IMR-90 (cell line): Measurements from ENCODE around the gene PTGR3. TPM values are rescaled to one million over a fixed set of nuclear protein-coding genes. Genes with fewer than 3 reads are reported as not detected.

Experiments used
- ATAC-seq: fragments of 200-7000 bp; cut with Tn5 transposase; 2 replicates; pipeline ENCODE4 v1.9.1; 2020; ENCODE audit warnings: low read depth, mild to moderate bottlenecking, moderate library complexity
- BruUV-seq: library from RNA; stranded (reverse); fragments of 400-500 nt; replicated peaks from 2 replicates; lab custom pipeline; 2021; lab: Mats Ljungman, UMichigan
- CTCF ChIA-PET: fragments of 300-600 bp; formaldehyde crosslinking; extraction: SDS; loops from one replicate; lab custom pipeline; 2021; ENCODE audit warnings: antibody characterized with exemption; lab: Yijun Ruan, JAX
- POLR2A ChIA-PET: fragments of 300-600 bp; sonication (Branson Sonifier 250); formaldehyde crosslinking; loops from one replicate; lab custom pipeline; 2022; ENCODE audit warnings: antibody characterized with exemption; ENCODE audit not compliant: unreplicated experiment; lab: Charles Lee
- DNase-seq: peaks from one replicate; pipeline ENCODE4 v3.0.0; 2013
- H2AFZ ChIP-seq: replicated peaks from 2 replicates; pipeline ENCODE3; 2013; ENCODE audit warnings: low read length, mild to moderate bottlenecking; ENCODE audit not compliant: poor library complexity
- H2AK5ac ChIP-seq: 2 replicates; pipeline ENCODE4 v1.6.1; 2013; ENCODE audit warnings: low read depth, low read length, inconsistent platforms
- H2AK9ac ChIP-seq: replicated peaks from 2 replicates; pipeline ENCODE3; 2013; ENCODE audit warnings: mild to moderate bottlenecking, low read depth, low read length, moderate library complexity; ENCODE audit not compliant: poor library complexity
- H2BK120ac ChIP-seq: 2 replicates; pipeline ENCODE4 v1.6.1; 2013; ENCODE audit warnings: low read depth, low read length, inconsistent platforms
- H2BK15ac ChIP-seq: 3 replicates; pipeline ENCODE4 v1.6.1; 2013; ENCODE audit warnings: low read depth, low read length, inconsistent platforms
- H2BK20ac ChIP-seq: 2 replicates; pipeline ENCODE4 v1.6.1; 2013; ENCODE audit warnings: low read depth, mild to moderate bottlenecking, inconsistent platforms, low read length, moderate library complexity
- H2BK5ac ChIP-seq: 2 replicates; pipeline ENCODE4 v1.6.1; 2013; ENCODE audit warnings: mild to moderate bottlenecking, low read depth, low read length, inconsistent platforms; ENCODE audit not compliant: poor library complexity, severe bottlenecking
- H3K14ac ChIP-seq: replicated peaks from 2 replicates; pipeline ENCODE4 v1.6.1; 2013; ENCODE audit warnings: low read depth, low read length, inconsistent platforms
- H3K18ac ChIP-seq: 2 replicates; pipeline ENCODE4 v1.6.1; 2013; ENCODE audit warnings: low read depth, low read length, control low read depth
- H3K23ac ChIP-seq: 2 replicates; pipeline ENCODE4 v1.6.1; 2013; ENCODE audit warnings: low read depth, low read length, inconsistent platforms
- H3K27ac ChIP-seq: 2 replicates; pipeline ENCODE4 v1.5.1; 2013; ENCODE audit warnings: mild to moderate bottlenecking, control low read depth, low read length; ENCODE audit not compliant: insufficient read depth
- H3K27me3 ChIP-seq: 2 replicates; pipeline ENCODE4 v1.6.1; 2013; ENCODE audit warnings: low read length; ENCODE audit not compliant: control insufficient read depth, insufficient read depth
- H3K36me3 ChIP-seq: 2 replicates; pipeline ENCODE4 v1.6.1; 2013; ENCODE audit warnings: low read length, mixed read lengths; ENCODE audit not compliant: control insufficient read depth, insufficient read depth
- H3K4ac ChIP-seq: 2 replicates; pipeline ENCODE4 v1.6.1; 2013; ENCODE audit warnings: low read depth, low read length, inconsistent platforms
- H3K4me1 ChIP-seq: 2 replicates; pipeline ENCODE4 v1.6.1; 2013; ENCODE audit warnings: low read length, mixed read lengths; ENCODE audit not compliant: control insufficient read depth, insufficient read depth
- H3K4me2 ChIP-seq: 2 replicates; pipeline ENCODE4 v1.6.1; 2013; ENCODE audit warnings: low read depth, mild to moderate bottlenecking, control low read depth, low read length, moderate library complexity
- H3K4me3 ChIP-seq: 2 replicates; pipeline ENCODE4 v1.5.1; 2013; ENCODE audit warnings: low read depth, mild to moderate bottlenecking, control low read depth, low read length, moderate library complexity; ENCODE audit not compliant: insufficient read depth
- H3K56ac ChIP-seq: 2 replicates; pipeline ENCODE4 v1.6.1; 2013; ENCODE audit warnings: low read length, inconsistent platforms; ENCODE audit not compliant: insufficient read depth; ENCODE audit errors: extremely low read depth
- H3K79me1 ChIP-seq, 2 experiments: 2 replicates each; pipeline ENCODE4 v1.6.1; 2013; ENCODE audit warnings: low read length in 2 of 2, inconsistent platforms in 1 of 2, low read depth in 1 of 2
- H3K9ac ChIP-seq: 2 replicates; pipeline ENCODE4 v1.6.1; 2013; ENCODE audit warnings: low read depth, low read length, control low read depth
- H3K9me1 ChIP-seq: 2 replicates; pipeline ENCODE4 v1.6.1; 2013; ENCODE audit warnings: low read length, inconsistent platforms; ENCODE audit not compliant: insufficient read depth
- H3K9me3 ChIP-seq: 2 replicates; pipeline ENCODE4 v1.6.1; 2013; ENCODE audit warnings: low read length; ENCODE audit not compliant: control insufficient read depth, insufficient read depth
- H4K20me1 ChIP-seq: 2 replicates; pipeline ENCODE4 v1.6.1; 2013; ENCODE audit warnings: low read length, inconsistent platforms; ENCODE audit not compliant: insufficient read depth
- H4K5ac ChIP-seq: 2 replicates; pipeline ENCODE4 v1.6.1; 2013; ENCODE audit warnings: mild to moderate bottlenecking, low read depth, low read length, control low read depth
- H4K8ac ChIP-seq, 2 experiments: 2 replicates each; pipeline ENCODE4 v1.6.1; 2013; ENCODE audit warnings: low read depth in 2 of 2, low read length in 2 of 2, control low read depth in 1 of 2, inconsistent platforms in 1 of 2
- H4K91ac ChIP-seq: 2 replicates; pipeline ENCODE4 v1.6.1; 2013; ENCODE audit warnings: low read depth, low read length, inconsistent platforms; ENCODE audit not compliant: insufficient read depth
- BHLHE40 ChIP-seq: fragments of 150-350 bp; IDR thresholded peaks from 2 replicates; pipeline ENCODE4 v1.6.1; 2016; ENCODE audit warnings: mild to moderate bottlenecking, low read depth, low read length
- CEBPB ChIP-seq: IDR thresholded peaks from 2 replicates; pipeline ENCODE4 v1.6.1; 2012; ENCODE audit warnings: low read depth, low read length, improper control_type of control experiment
- CHD1 ChIP-seq: IDR thresholded peaks from 2 replicates; pipeline ENCODE4 v1.6.1; 2012; ENCODE audit warnings: low read depth, low read length, improper control_type of control experiment
- CTCF ChIP-seq: conservative IDR thresholded peaks from 2 replicates; pipeline ENCODE4 v1.5.1; 2012; ENCODE audit warnings: mild to moderate bottlenecking, low read depth, low read length, improper control_type of control experiment
- FOS ChIP-seq: fragments of 150-350 bp; IDR thresholded peaks from 2 replicates; pipeline ENCODE4 v1.6.1; 2016; ENCODE audit warnings: low read depth, low read length
- MAZ ChIP-seq: IDR thresholded peaks from 2 replicates; pipeline ENCODE4 v1.6.1; 2012; ENCODE audit warnings: low read depth, mild to moderate bottlenecking, low read length, improper control_type of control experiment, moderate library complexity, borderline replicate concordance
- MXI1 ChIP-seq: IDR thresholded peaks from 2 replicates; pipeline ENCODE4 v1.6.1; 2012; ENCODE audit warnings: low read depth, mild to moderate bottlenecking, low read length, moderate library complexity, borderline replicate concordance
- NFE2L2 ChIP-seq: fragments of 150-350 bp; IDR thresholded peaks from 2 replicates; pipeline ENCODE4 v1.6.1; 2016; ENCODE audit warnings: low read depth, mild to moderate bottlenecking, low read length
- POLR2A ChIP-seq: IDR thresholded peaks from 2 replicates; pipeline ENCODE4 v1.6.1; 2012; ENCODE audit warnings: mild to moderate bottlenecking, low read depth, low read length
- RFX5 ChIP-seq: IDR thresholded peaks from 2 replicates; pipeline ENCODE4 v1.8.0; 2012; ENCODE audit warnings: low read depth, mild to moderate bottlenecking, low read length, moderate library complexity
- SMC3 ChIP-seq: fragments of 150-350 bp; IDR thresholded peaks from 2 replicates; pipeline ENCODE4 v1.6.1; 2016; ENCODE audit warnings: low read depth, mild to moderate bottlenecking, antibody characterized with exemption, low read length, moderate library complexity
- WGBS, 2 experiments: methylation state at CpG; one replicate each; pipeline versions ENCODE4 v1.1.5 to v1.1.7; 2013; ENCODE audit warnings: missing lambda C conversion rate in 2 of 2; ENCODE audit not compliant: insufficient read length in 1 of 2; ENCODE audit errors: extremely low coverage in 2 of 2; 5-methylcytosine and 5-hydroxymethylcytosine counted together
- dilution Hi-C: fragments of 300-500 bp; cut with HindIII; formaldehyde crosslinking; loops from one replicate; pipeline ENCODE4 v1.14.3; 2018; ENCODE audit warnings: low sequenced_read_pairs; ENCODE audit not compliant: unreplicated experiment
- in situ Hi-C: fragments of 300-500 bp; cut with MboI; formaldehyde crosslinking; loops from 3 replicates; pipeline ENCODE4 v1.14.3; 2019; ENCODE audit warnings: low sequenced_read_pairs, inconsistent platforms, mixed read lengths
- intact Hi-C: fragments of 100-400 bp; cut with micrococcal nuclease; formaldehyde crosslinking; loops from 2 replicates; pipeline ENCODE4 v1.10.0; 2022
- polyA plus RNA-seq, 3 experiments: library from polyadenylated mRNA; depleted of rRNA; stranded (reverse); fragments of >200 nt; gene quantifications; 2 replicates each; pipeline ENCODE4 v1.2.3, GENCODE V29; 2012; ENCODE audit warnings: low replicate concordance in 1 of 3
- total RNA-seq: library from RNA; depleted of rRNA; stranded (reverse); fragments of >200 nt; gene quantifications from 2 replicates; pipeline ENCODE4 v1.2.3, GENCODE V29; 2012

Gene PTGR3
- total and polyA plus RNA-seq, 2 of the 4 experiments (the other 2 are of a cell fraction), result 16.1 to 26.4 TPM

- no peak for TF ChIP-seq CTCF
Measured at GRCh38 chr18:75167759-75168618, 41.0 kb downstream of the PTGR3 start (continued).

- Histone ChIP-seq H4K5ac (no peak overlapping the region), H2AK9ac (no peak overlapping the region), H3K23ac (no peak overlapping the region), H3K4me1 (no peaks in the 10 kb centered on the region), H3K36me3 (no peaks in the 10 kb centered on the region), H3K18ac (no peak overlapping the region), H3K4ac (no peak overlapping the region), H2BK20ac (no peak overlapping the region), H3K56ac (no peak overlapping the region), H2BK15ac (no peak overlapping the region), H4K91ac (no peak overlapping the region), H4K20me1 (no peaks in the 10 kb centered on the region), H3K27me3 (peaks cover 18% of the 10 kb centered on the region), H4K8ac (no peak overlapping the region), H3K14ac (no peak overlapping the region), H3K79me1 (no peaks in the 10 kb centered on the region), H3K9me3 (peaks cover 8% of the 10 kb centered on the region; the same call in 1 of the 2 replicates), H3K9me1 (peaks cover 2% of the 10 kb centered on the region; the same call in 1 of the 2 replicates), H2AK5ac (no peak overlapping the region), H3K9ac (no peak overlapping the region), H3K4me3 (no peak overlapping the region), H3K4me2 (no peak overlapping the region), H3K27ac (no peak overlapping the region), H2BK120ac (no peak overlapping the region), H2AFZ (no peak overlapping the region), H2BK5ac (no peak overlapping the region)
- intact Hi-C loops, result no loop called here
- BruUV-seq, result no TSS peak
- 96% methylated on average over 4 of the region's 10 CpGs; no CpG with 5 or more reads in 1 of the 2 experiments for WGBS, 2 experiments
- ChIA-PET CTCF (no interaction called here), POLR2A (no interaction called here)
- in situ Hi-C loops, result no loop called here
- DNase-seq, result no peak
- dilution Hi-C loops, result no loop called here
- ATAC-seq, result no peak
- TF ChIP-seq MAZ (no peak), CTCF (no peak), SMC3 (no peak), CHD1 (no peak), NFE2L2 (no peak), MXI1 (no peak), BHLHE40 (no peak), POLR2A (no peak), RFX5 (no peak), FOS (no peak), CEBPB (no peak)
Measured at GRCh38 chr18:75167137-75167536, 41.8 kb downstream of the PTGR3 start.
